Stomach (tissue), 4 donors: ENCODE data around the gene NAV2.

ENCODE experiments used
- EP300 ChIP-seq: sonication (generic); formaldehyde crosslinking; IDR thresholded peaks from one replicate; pipeline ENCODE4 v1.6.1; 2017; ENCODE audit warnings: antibody characterized with exemption
- POLR2A ChIP-seq, 4 donors: fragments of 450-650 bp; IDR thresholded peaks; one replicate each; pipeline ENCODE4 v1.6.1; 2016; ENCODE audit warnings: antibody characterized with exemption in 4 of 4, control low read depth in 2 of 4, mild to moderate bottlenecking in 1 of 4, moderate library complexity in 1 of 4
- POLR2AphosphoS5 ChIP-seq, 3 donors: sonication (generic); formaldehyde crosslinking; IDR thresholded peaks; one replicate each; pipeline ENCODE4 v1.6.1; 2016; ENCODE audit warnings: antibody characterized with exemption in 3 of 3
- TF ChIP-seq, protein P1 (sequence below), 7 experiments: fragments of 450-650 bp in 4 of 7; fragments of 200-600 bp in 3 of 7; sonication (generic) in 3 of 7; IDR thresholded peaks; one replicate each; pipeline ENCODE4 v1.5.1; 2016 to 2019; ENCODE audit warnings: antibody characterized with exemption in 7 of 7, control low read depth in 2 of 7, mild to moderate bottlenecking in 1 of 7

DNA sequence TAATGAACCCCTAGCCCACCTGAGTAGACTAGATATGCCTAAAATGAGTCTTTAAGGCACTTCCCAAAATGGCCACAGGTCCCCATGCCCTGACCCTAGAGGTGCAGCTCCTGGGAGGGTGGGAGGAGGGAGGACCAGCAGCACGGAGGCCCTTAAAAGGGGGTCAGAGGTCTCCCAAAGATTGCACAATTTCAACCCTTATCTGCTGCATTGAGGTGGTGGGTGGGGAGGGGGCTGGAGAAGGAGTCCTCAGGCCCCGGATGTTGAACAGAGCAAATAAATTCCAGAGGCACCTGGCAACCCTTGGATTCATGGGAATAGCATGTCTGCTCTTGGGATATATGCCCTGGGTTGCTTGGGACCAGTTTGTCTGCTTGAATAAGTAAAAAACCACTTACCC is 57.6 kb downstream of the NAV2 start:
- TF ChIP-seq, protein P1, sequence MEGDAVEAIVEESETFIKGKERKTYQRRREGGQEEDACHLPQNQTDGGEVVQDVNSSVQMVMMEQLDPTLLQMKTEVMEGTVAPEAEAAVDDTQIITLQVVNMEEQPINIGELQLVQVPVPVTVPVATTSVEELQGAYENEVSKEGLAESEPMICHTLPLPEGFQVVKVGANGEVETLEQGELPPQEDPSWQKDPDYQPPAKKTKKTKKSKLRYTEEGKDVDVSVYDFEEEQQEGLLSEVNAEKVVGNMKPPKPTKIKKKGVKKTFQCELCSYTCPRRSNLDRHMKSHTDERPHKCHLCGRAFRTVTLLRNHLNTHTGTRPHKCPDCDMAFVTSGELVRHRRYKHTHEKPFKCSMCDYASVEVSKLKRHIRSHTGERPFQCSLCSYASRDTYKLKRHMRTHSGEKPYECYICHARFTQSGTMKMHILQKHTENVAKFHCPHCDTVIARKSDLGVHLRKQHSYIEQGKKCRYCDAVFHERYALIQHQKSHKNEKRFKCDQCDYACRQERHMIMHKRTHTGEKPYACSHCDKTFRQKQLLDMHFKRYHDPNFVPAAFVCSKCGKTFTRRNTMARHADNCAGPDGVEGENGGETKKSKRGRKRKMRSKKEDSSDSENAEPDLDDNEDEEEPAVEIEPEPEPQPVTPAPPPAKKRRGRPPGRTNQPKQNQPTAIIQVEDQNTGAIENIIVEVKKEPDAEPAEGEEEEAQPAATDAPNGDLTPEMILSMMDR (IDR thresholded peaks at IDR 0.05): no peak
- TF ChIP-seq EP300 (no peak), POLR2AphosphoS5 (IDR thresholded peaks at IDR 0.05) (no peak), POLR2A (IDR thresholded peaks at IDR 0.05) (no peak)
